ENCODE measurements around the gene ADNP2.

DNA sequence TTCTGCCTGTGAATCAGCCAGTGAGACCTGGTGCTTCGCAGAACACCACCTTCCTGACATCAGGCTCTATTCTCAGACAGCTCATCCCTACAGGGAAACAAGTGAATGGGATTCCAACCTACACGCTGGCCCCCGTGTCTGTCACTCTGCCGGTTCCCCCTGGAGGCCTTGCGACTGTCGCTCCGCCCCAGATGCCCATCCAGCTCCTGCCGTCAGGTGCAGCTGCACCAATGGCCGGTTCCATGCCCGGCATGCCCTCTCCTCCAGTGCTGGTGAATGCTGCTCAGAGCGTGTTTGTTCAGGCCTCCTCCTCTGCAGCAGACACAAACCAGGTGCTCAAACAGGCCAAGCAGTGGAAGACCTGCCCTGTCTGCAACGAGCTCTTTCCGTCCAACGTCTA, 28.1 kb downstream of the ADNP2 start:
- TF ChIP-seq, protein P1, sequence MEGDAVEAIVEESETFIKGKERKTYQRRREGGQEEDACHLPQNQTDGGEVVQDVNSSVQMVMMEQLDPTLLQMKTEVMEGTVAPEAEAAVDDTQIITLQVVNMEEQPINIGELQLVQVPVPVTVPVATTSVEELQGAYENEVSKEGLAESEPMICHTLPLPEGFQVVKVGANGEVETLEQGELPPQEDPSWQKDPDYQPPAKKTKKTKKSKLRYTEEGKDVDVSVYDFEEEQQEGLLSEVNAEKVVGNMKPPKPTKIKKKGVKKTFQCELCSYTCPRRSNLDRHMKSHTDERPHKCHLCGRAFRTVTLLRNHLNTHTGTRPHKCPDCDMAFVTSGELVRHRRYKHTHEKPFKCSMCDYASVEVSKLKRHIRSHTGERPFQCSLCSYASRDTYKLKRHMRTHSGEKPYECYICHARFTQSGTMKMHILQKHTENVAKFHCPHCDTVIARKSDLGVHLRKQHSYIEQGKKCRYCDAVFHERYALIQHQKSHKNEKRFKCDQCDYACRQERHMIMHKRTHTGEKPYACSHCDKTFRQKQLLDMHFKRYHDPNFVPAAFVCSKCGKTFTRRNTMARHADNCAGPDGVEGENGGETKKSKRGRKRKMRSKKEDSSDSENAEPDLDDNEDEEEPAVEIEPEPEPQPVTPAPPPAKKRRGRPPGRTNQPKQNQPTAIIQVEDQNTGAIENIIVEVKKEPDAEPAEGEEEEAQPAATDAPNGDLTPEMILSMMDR (IDR thresholded peaks at IDR 0.05) = no peak
- no peak for TF ChIP-seq POLR2AphosphoS5 (IDR thresholded peaks at IDR 0.05; ENCODE audit: low read depth, low read length)
